GM23338 (cell line): ENCODE measurements around the gene NFILZ. TPM values are rescaled to one million over a fixed set of nuclear protein-coding genes. Genes with fewer than 3 reads are reported as not detected.
"Not testable (repeated sequence)": the region's sequence is repeated elsewhere in the genome, so short reads cannot be mapped to it uniquely, and the experiment has no call there.

Experiments
- ATAC-seq: fragments of 200-7000 bp; cut with Tn5 transposase; 3 replicates; pipeline ENCODE4 v1.9.1; 2020
- DNase-seq: peaks from one replicate; pipeline ENCODE4 v3.0.0-alpha.2; 2015; ENCODE audit warnings: low spot score
- H2AFZ ChIP-seq: fragments of 200-600 bp; sonication (generic); 2 replicates; pipeline ENCODE4 v1.8.0; 2016; ENCODE audit warnings: antibody characterized with exemption, mild to moderate bottlenecking, moderate library complexity
- H3F3A ChIP-seq: fragments of 200-600 bp; sonication (generic); replicated peaks from 2 replicates; pipeline ENCODE4 v1.8.0; 2017; ENCODE audit warnings: antibody characterized with exemption, mixed run types, low read depth
- H3K27ac ChIP-seq: fragments of 200-600 bp; sonication (generic); 2 replicates; pipeline ENCODE4 v1.6.1; 2016; ENCODE audit warnings: low read depth
- H3K27me3 ChIP-seq: fragments of 200-600 bp; sonication (generic); 2 replicates; pipeline ENCODE4 v1.8.0; 2016; ENCODE audit warnings: mild to moderate bottlenecking, mixed run types, moderate library complexity; ENCODE audit not compliant: insufficient read depth
- H3K36me3 ChIP-seq: fragments of 200-600 bp; sonication (generic); 2 replicates; pipeline ENCODE4 v1.8.0; 2016; ENCODE audit warnings: mild to moderate bottlenecking; ENCODE audit not compliant: insufficient read depth
- H3K4me1 ChIP-seq: fragments of 200-600 bp; sonication (generic); 2 replicates; pipeline ENCODE4 v1.8.0; 2016; ENCODE audit warnings: mild to moderate bottlenecking, moderate library complexity; ENCODE audit not compliant: insufficient read depth
- H3K4me2 ChIP-seq: fragments of 200-600 bp; sonication (generic); 2 replicates; pipeline ENCODE4 v1.7.1; 2017; ENCODE audit warnings: mixed run types
- H3K4me3 ChIP-seq: fragments of 200-600 bp; sonication (generic); 2 replicates; pipeline ENCODE4 v1.6.1; 2016; ENCODE audit warnings: mixed run types
- H3K79me2 ChIP-seq: fragments of 200-600 bp; sonication (generic); replicated peaks from 2 replicates; pipeline ENCODE4 v1.8.0; 2017; ENCODE audit warnings: mild to moderate bottlenecking; ENCODE audit not compliant: insufficient read depth
- H3K9me2 ChIP-seq: fragments of 200-600 bp; sonication (generic); 2 replicates; pipeline ENCODE4 v1.8.0; 2017; ENCODE audit not compliant: insufficient read depth
- H4K20me1 ChIP-seq: fragments of 200-600 bp; sonication (generic); replicated peaks from 2 replicates; pipeline ENCODE4 v1.8.0; 2017; ENCODE audit warnings: mild to moderate bottlenecking; ENCODE audit not compliant: insufficient read depth
- H3K27ac Mint-ChIP-seq: 2 replicates; pipeline ENCODE4 v1.8.0; 2020; ENCODE audit warnings: inconsistent platforms, mild to moderate bottlenecking, moderate library complexity, mixed read lengths
- H3K27me3 Mint-ChIP-seq: 3 replicates; pipeline ENCODE4 v1.8.0; 2022; ENCODE audit warnings: low read depth, mild to moderate bottlenecking, moderate library complexity, mixed read lengths, inconsistent platforms; ENCODE audit not compliant: insufficient read depth, poor library complexity
- H3K36me3 Mint-ChIP-seq: 3 replicates; pipeline ENCODE4 v1.8.0; 2021; ENCODE audit warnings: low read depth, mild to moderate bottlenecking, inconsistent platforms, moderate library complexity, mixed read lengths
- H3K4me1 Mint-ChIP-seq: 3 replicates; pipeline ENCODE4 v1.8.0; 2020; ENCODE audit warnings: mild to moderate bottlenecking, inconsistent platforms, mixed read lengths
- H3K4me3 Mint-ChIP-seq: 3 replicates; pipeline ENCODE4 v1.8.0; 2021; ENCODE audit warnings: moderate library complexity, mild to moderate bottlenecking, inconsistent platforms, mixed read lengths
- H3K9me3 Mint-ChIP-seq: 3 replicates; pipeline ENCODE4 v1.8.0; 2020; ENCODE audit warnings: moderate library complexity, mild to moderate bottlenecking, inconsistent platforms, mixed read lengths
- CREB1 ChIP-seq: fragments of 250-450 bp; sonication (Bioruptor Pico); IDR thresholded peaks from 2 replicates; pipeline ENCODE4 v1.5.0; 2020; ENCODE audit warnings: low read depth, mild to moderate bottlenecking, moderate library complexity
- EZH2 ChIP-seq: fragments of 200-600 bp; sonication (generic); IDR thresholded peaks from one replicate; pipeline ENCODE4 v1.8.0; 2017; ENCODE audit warnings: antibody characterized with exemption, mild to moderate bottlenecking, low read depth; ENCODE audit not compliant: unreplicated experiment
- EZH2phosphoT487 ChIP-seq: fragments of 200-600 bp; sonication (generic); IDR thresholded peaks from one replicate; pipeline ENCODE4 v1.8.1; 2018; ENCODE audit warnings: antibody characterized with exemption; ENCODE audit not compliant: unreplicated experiment
- JUNB ChIP-seq: IDR thresholded peaks from one replicate; pipeline ENCODE4 v1.6.1; 2016; ENCODE audit warnings: antibody characterized with exemption; ENCODE audit not compliant: unreplicated experiment
- NANOG ChIP-seq: IDR thresholded peaks from 2 replicates; pipeline ENCODE4 v1.6.1; 2016; ENCODE audit warnings: antibody characterized with exemption, borderline replicate concordance
- POLR2AphosphoS5 ChIP-seq: IDR thresholded peaks from 2 replicates; pipeline ENCODE4 v1.6.1; 2016; ENCODE audit warnings: antibody characterized with exemption, low read depth
- STAT1 ChIP-seq: IDR thresholded peaks from one replicate; pipeline ENCODE4 v1.6.1; 2016; ENCODE audit warnings: antibody characterized with exemption; ENCODE audit not compliant: unreplicated experiment
- ZNF114 ChIP-seq: fragments of 250-450 bp; sonication (Bioruptor Pico); IDR thresholded peaks from 2 replicates; pipeline ENCODE4 v1.5.0; 2020; ENCODE audit warnings: mild to moderate bottlenecking, moderate library complexity
- ZNF462 ChIP-seq: fragments of 250-450 bp; sonication (Bioruptor Pico); IDR thresholded peaks from 2 replicates; pipeline ENCODE4 v1.5.0; 2020; ENCODE audit warnings: mild to moderate bottlenecking, moderate library complexity
- polyA plus RNA-seq: library from polyadenylated mRNA; unstranded; fragments of >200 nt; fragmentation: Nextera tagmentation; extraction: Ambion mirVana; gene quantifications from 2 replicates; pipeline ENCODE4 v1.2.1, GENCODE V29; 2016
- total RNA-seq: library from RNA; depleted of rRNA; stranded (reverse); fragments of >200 nt; shearing (Covaris generic); gene quantifications from 2 replicates; pipeline ENCODE4 v1.2.3, GENCODE V29; 2014
- TF ChIP-seq, protein P1 (sequence below): IDR thresholded peaks from one replicate; pipeline ENCODE4 v1.6.1; 2018; ENCODE audit warnings: antibody characterized with exemption; ENCODE audit not compliant: unreplicated experiment
- TF ChIP-seq, protein P2 (sequence below), 2 experiments: fragments of 200-600 bp in 1 of 2; sonication (generic) in 1 of 2; conservative IDR thresholded peaks; 2 replicates each; pipeline versions ENCODE4 v1.5.1 to v1.6.1; 2016 to 2017; ENCODE audit warnings: antibody characterized with exemption in 2 of 2, low read depth in 2 of 2, mild to moderate bottlenecking in 2 of 2, moderate library complexity in 1 of 2

Gene NFILZ
- total and polyA plus RNA-seq, 2 experiments from 2014 or later, result not detected

GRCh38 chr19:8637070-8637469 is 6.6 kb downstream of the NFILZ start:
- H3K4me3 Mint-ChIP-seq, H3K9me2 ChIP-seq, H3K4me1 Mint-ChIP-seq, H3K36me3 Mint-ChIP-seq, H3K4me2 ChIP-seq, H3K4me1 ChIP-seq, H3K4me3 ChIP-seq, H2AFZ ChIP-seq, H3K27me3 ChIP-seq, H3K36me3 ChIP-seq, DNase-seq, H3K27ac ChIP-seq, H4K20me1 ChIP-seq, H3F3A ChIP-seq, ATAC-seq, H3K79me2 ChIP-seq, H3K27ac Mint-ChIP-seq: not testable (repeated sequence)
- Mint-ChIP-seq H3K9me3 (peaks cover 42% of the 10 kb centered on the region), H3K27me3 (peaks cover 13% of the 10 kb centered on the region)

GRCh38 chr19:8638078-8638619 is 7.7 kb downstream of the NFILZ start:
- Mint-ChIP-seq H3K9me3 (peaks cover 53% of the 10 kb centered on the region), H3K27ac (no peak overlapping the region), H3K36me3 (peaks cover 4% of the 10 kb centered on the region; the same call in 2 of the 3 replicates), H3K4me1 (peaks cover 2% of the 10 kb centered on the region; the same call in 1 of the 3 replicates), H3K4me3 (no peak overlapping the region), H3K27me3 (peaks cover 14% of the 10 kb centered on the region)
- Histone ChIP-seq H3K4me3 (no peak overlapping the region), H3K36me3 (no peaks in the 10 kb centered on the region), H3K4me2 (no peak overlapping the region), H3K27me3 (no peaks in the 10 kb centered on the region), H3K79me2 (no peaks in the 10 kb centered on the region), H2AFZ (no peak overlapping the region), H4K20me1 (no peaks in the 10 kb centered on the region), H3K4me1 (no peaks in the 10 kb centered on the region), H3F3A (no peaks in the 10 kb centered on the region), H3K9me2 (no peaks in the 10 kb centered on the region), H3K27ac (no peak overlapping the region)
- ATAC-seq (no peak), DNase-seq (no peak)
- TF ChIP-seq, protein P1, sequence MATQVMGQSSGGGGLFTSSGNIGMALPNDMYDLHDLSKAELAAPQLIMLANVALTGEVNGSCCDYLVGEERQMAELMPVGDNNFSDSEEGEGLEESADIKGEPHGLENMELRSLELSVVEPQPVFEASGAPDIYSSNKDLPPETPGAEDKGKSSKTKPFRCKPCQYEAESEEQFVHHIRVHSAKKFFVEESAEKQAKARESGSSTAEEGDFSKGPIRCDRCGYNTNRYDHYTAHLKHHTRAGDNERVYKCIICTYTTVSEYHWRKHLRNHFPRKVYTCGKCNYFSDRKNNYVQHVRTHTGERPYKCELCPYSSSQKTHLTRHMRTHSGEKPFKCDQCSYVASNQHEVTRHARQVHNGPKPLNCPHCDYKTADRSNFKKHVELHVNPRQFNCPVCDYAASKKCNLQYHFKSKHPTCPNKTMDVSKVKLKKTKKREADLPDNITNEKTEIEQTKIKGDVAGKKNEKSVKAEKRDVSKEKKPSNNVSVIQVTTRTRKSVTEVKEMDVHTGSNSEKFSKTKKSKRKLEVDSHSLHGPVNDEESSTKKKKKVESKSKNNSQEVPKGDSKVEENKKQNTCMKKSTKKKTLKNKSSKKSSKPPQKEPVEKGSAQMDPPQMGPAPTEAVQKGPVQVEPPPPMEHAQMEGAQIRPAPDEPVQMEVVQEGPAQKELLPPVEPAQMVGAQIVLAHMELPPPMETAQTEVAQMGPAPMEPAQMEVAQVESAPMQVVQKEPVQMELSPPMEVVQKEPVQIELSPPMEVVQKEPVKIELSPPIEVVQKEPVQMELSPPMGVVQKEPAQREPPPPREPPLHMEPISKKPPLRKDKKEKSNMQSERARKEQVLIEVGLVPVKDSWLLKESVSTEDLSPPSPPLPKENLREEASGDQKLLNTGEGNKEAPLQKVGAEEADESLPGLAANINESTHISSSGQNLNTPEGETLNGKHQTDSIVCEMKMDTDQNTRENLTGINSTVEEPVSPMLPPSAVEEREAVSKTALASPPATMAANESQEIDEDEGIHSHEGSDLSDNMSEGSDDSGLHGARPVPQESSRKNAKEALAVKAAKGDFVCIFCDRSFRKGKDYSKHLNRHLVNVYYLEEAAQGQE, result no peak
- no peak for TF ChIP-seq NANOG
- TF ChIP-seq CREB1 (CRISPR knock-in tag), result no peak
- TF ChIP-seq EZH2phosphoT487, result no peak
- TF ChIP-seq EZH2, result no peak
- no peak for TF ChIP-seq ZNF462 (CRISPR knock-in tag)
- no peak for TF ChIP-seq JUNB
- no peak for TF ChIP-seq STAT1
- TF ChIP-seq, protein P2, sequence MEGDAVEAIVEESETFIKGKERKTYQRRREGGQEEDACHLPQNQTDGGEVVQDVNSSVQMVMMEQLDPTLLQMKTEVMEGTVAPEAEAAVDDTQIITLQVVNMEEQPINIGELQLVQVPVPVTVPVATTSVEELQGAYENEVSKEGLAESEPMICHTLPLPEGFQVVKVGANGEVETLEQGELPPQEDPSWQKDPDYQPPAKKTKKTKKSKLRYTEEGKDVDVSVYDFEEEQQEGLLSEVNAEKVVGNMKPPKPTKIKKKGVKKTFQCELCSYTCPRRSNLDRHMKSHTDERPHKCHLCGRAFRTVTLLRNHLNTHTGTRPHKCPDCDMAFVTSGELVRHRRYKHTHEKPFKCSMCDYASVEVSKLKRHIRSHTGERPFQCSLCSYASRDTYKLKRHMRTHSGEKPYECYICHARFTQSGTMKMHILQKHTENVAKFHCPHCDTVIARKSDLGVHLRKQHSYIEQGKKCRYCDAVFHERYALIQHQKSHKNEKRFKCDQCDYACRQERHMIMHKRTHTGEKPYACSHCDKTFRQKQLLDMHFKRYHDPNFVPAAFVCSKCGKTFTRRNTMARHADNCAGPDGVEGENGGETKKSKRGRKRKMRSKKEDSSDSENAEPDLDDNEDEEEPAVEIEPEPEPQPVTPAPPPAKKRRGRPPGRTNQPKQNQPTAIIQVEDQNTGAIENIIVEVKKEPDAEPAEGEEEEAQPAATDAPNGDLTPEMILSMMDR (conservative IDR thresholded peaks at IDR 0.05; ENCODE audit: low read depth in 2 of 2), result no peak
- no peak for TF ChIP-seq POLR2AphosphoS5
- no peak for TF ChIP-seq ZNF114 (CRISPR knock-in tag)
